KG1 (cell line): ENCODE results near the gene ABCD1.
"Not testable (repeated sequence)": the region's sequence is repeated elsewhere in the genome, so short reads cannot be mapped to it uniquely, and the experiment has no call there.

Source experiments
- DNase-seq: peaks from one replicate; lab custom pipeline; 2025; lab: John Stamatoyannopoulos, UW

ABCD1 gene

GRCh38 chrX:153694256-153694655 is 30.4 kb upstream of the ABCD1 start:
- DNase-seq = not testable (repeated sequence)

- DNase-seq = no peak
Measured at GRCh38 chrX:153694687-153695270, 29.9 kb upstream of the ABCD1 start.

DNA sequence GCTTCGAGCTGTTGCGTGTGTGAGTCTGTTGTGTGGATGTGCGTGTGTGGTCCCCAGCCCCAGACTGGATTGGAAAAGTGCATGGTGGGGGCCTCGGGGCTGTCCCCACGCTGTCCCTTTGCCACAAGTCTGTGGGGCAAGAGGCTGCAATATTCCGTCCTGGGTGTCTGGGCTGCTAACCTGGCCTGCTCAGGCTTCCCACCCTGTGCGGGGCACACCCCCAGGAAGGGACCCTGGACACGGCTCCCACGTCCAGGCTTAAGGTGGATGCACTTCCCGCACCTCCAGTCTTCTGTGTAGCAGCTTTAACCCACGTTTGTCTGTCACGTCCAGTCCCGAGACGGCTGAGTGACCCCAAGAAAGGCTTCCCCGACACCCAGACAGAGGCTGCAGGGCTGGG is 28.6 kb upstream of the ABCD1 start:
- no peak for DNase-seq

DNA sequence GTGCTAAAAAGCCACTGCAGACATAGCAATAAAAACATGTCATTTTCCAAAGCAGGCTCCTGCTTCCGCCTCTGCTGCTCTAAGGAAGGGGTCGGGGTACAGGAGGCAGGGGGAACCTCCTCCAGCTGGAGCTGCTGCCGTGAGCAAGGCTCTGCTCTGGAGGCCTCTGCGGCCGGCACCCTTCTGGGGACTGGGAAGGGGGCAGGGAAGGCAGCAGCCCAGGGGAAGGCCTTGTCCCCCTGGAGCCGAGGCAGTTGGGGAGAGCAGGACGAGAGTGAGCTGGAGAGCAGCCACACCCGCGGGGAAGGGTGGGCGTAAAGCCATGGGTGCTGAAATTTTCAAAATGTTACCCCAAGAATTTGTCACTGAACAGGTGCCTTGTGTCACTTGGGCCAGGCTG is 28.1 kb upstream of the ABCD1 start:
- not testable (repeated sequence) for DNase-seq

DNA sequence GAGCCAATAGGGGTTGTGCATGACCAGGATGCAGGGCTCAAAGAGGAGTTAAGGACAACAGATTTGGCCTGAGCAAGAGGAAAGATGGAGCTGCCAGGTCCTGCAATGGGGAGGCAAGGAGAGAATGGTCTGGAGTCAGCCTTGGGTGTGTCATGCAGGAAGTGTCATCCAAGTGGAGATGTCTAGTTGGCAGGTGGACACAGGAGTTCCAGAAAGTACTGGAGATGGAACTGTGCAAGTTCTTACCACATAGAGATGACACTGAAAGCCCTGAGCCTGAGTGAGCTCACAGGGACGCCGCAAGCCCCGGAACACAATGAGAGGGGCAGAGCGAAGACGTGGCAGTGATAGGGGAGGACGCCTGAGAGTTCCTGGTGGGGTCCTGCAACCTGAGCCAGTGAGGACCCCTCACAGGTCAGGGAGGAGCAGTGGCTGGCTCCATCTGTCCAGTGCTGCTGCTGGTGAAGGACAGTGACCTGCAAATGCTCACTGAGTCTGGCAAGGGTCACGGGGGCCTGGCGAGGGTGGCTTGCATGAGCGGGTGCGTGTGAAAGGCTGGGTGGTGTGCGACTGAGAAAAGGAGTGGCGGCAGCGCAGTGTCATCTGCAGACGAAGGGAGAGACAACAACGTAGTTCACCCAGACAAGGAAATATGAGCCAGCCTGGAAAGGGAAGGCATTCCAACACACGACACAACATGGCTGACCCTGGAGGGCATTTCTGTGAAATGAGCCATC is 27.5 kb upstream of the ABCD1 start:
- not testable (repeated sequence) for DNase-seq

GRCh38 chrX:153697924-153698865 is 26.5 kb upstream of the ABCD1 start:
- DNase-seq = no peak

GRCh38 chrX:153699210-153699783 is 25.4 kb upstream of the ABCD1 start:
- DNase-seq = not testable (repeated sequence)

- not testable (repeated sequence) for DNase-seq
Measured at GRCh38 chrX:153699784-153700371, 24.8 kb upstream of the ABCD1 start.

DNA sequence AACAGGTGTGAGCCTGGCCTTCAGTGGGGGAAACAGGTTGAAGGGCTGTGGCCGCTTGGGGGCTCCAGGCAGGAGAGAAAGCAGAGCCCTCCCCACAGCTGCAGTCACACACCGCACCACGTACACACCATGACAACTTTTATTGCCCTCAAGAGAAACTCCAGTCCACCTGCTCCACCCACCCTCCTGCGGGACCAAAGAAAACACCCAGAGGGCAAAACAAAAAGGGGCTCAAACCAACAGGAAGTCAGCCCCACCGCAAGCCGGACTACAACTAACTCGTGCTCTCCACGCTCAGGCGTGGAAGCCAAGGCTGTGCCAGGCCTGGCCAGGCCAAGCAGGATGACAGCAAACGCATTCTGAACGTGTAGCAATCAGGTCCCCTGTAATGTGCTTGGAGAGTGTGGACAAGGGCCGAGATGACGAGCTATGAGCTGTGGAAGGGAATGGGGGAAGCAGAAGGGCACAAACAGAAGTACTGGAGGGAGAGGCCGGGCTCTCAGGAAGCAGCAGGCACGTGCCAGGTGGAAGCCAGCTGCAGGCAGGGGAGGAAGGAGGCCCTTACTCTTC is 24.2 kb upstream of the ABCD1 start:
- no peak for DNase-seq

DNA sequence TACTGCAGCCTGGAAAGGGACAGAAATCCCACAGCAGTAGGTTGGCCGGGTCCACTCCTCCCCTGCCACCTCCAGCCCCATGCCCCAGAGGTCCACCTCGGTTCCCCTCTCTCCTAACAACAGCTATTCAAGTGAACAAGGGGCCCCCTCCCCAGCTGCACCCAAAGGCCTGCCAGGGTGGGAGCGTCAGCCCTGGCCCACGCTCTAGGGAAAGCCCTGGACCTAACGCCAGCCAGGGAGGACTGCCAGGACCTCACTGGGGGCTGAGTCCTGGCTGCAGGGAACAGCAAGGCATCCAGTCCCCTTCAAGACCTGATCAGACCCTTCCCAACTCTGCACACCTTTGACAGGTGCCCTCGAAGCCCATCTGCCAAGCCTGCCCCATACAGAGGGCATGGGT is 23.7 kb upstream of the ABCD1 start:
- no peak for DNase-seq

DNA sequence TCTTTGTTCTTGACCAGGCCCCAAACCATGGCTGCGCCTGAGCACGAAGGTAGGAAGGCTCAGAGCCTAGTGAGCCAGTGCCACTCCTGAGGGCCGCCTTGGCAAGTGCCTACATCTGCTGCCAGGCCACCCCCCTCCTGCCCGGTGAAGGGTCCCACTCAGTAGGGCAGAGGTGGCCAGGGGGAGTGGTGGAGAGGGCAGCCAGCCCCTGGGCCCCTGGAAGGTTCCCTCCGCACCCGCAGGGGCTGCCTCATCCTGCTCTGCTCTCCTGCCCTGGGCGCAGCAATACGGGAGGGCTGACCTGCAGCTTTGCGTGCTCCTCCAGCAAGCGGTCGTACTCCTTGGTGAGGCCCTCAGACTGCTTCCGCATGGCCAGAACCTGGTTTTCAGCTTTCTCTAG is 22.9 kb upstream of the ABCD1 start:
- no peak for DNase-seq

- no peak for DNase-seq
Measured at GRCh38 chrX:153702336-153703035, 22.2 kb upstream of the ABCD1 start.

DNA sequence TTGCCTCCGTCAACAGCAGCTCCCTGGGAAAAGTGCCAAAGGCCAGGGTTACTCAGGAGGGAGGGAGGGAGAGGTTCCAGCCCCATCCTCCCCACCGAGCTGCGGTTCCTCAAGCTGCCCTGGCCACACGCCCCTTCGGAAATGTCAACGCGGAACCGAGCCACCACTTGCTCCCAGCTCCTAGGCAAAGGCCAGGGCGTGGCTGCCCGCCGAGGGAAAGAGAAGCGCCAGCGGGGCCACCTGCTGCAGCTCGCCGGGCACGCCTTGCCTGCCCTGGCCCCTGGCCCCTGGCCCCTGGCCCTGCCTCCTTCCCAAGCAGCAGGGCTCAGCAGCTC is 21.7 kb upstream of the ABCD1 start:
- no peak for DNase-seq

GRCh38 chrX:153704021-153704526 is 20.6 kb upstream of the ABCD1 start:
- DNase-seq = no peak

- not testable (repeated sequence) for DNase-seq
Measured at GRCh38 chrX:153704631-153705402, 19.8 kb upstream of the ABCD1 start.

DNA sequence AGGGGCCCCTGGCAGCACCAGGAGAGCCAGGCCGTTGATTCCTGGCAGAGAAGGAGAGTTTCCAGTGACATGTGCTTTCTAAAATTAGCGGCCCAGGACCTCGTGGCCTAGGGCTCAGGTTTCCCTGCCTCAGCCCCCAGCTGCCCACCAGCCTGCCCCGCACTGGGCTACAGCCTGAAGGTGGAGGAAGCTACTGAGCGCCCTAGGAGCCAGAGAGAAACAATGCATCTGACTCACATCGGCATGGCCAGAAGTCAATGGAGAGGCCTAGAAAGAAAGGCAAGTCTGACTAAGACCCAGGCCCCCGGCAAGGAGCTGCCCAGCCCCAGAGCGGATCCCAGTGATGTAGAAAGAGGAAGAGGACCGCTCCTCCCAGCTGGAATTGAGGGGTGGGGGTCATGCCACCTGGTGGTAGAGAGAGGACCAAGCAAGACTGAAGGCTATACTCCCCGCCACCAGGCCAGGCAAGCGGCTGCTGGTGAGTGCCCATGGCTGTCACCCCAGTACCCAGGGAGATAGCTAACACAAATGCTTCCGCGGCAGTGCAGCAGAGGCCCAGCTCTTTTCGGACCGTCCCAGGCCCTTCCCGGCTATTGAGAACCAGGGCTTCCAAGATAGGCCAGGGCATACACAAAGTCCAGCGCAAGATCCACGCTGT is 19.1 kb upstream of the ABCD1 start:
- not testable (repeated sequence) for DNase-seq

DNA sequence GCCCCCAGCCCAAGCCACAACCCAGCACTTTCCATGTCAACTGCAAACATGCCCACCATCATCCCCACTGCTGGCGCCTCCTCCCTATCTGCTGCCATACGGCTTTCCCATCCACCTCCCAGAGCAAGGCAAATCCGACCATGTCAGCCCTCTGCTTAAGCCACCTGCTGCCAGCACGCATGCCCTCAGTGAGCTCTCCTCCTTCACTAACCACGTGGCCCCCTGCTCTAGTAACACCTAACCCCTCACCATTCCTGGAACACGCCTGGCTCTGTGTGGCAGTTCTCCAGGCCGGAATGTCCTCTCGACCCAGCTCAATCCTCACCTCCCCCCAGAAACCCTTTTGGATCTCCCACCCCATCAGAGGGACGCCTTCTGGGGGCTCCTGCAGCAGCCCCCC is 17.9 kb upstream of the ABCD1 start:
- no peak for DNase-seq

GRCh38 chrX:153707406-153707805 is 17.2 kb upstream of the ABCD1 start:
- no peak for DNase-seq

GRCh38 chrX:153708415-153708814 is 16.2 kb upstream of the ABCD1 start:
- DNase-seq = no peak
